ENCODE results near the gene ACSS3.

DNA sequence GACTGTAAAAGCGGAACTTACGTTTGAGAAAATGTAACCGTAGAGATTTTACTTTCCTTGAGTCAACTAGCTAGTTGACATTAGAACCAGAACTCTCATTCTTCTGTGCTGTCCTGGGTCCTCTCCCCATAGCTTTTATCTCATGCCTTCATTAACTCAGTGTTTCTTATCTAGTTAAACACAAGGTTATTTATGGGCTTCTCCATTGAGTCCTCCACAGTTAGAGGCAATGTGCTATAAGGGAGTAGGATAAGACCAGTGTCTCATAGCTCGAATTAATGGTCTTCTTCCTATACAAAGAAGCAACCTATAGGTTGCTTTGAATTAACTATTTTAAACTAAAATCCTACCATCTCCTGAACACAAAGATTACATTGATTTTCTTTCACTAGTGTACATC, 129.8 kb downstream of the ACSS3 start:
- no peak for TF ChIP-seq KAT2B (IDR thresholded peaks at IDR 0.05; ENCODE audit: low read depth, low read length)
- no peak for TF ChIP-seq YY1 (IDR thresholded peaks at IDR 0.05; ENCODE audit: borderline replicate concordance in 1 of 3, control insufficient read depth in 1 of 3, extremely low read depth in 1 of 3, insufficient read depth in 3 of 3, insufficient read length in 1 of 3, insufficient replicate concordance in 2 of 3, low read depth in 1 of 3, low read length in 2 of 3)

Measured in K562 (cell line).